IMR-90 (cell line): ENCODE results near the gene LACC1.

Source experiments
- BHLHE40 ChIP-seq: fragments of 150-350 bp; IDR thresholded peaks from 2 replicates; pipeline ENCODE4 v1.6.1; 2016; ENCODE audit warnings: mild to moderate bottlenecking, low read depth, low read length
- CEBPB ChIP-seq: IDR thresholded peaks from 2 replicates; pipeline ENCODE4 v1.6.1; 2012; ENCODE audit warnings: low read depth, low read length, improper control_type of control experiment
- CTCF ChIP-seq: conservative IDR thresholded peaks from 2 replicates; pipeline ENCODE4 v1.5.1; 2012; ENCODE audit warnings: mild to moderate bottlenecking, low read depth, low read length, improper control_type of control experiment
- FOS ChIP-seq: fragments of 150-350 bp; IDR thresholded peaks from 2 replicates; pipeline ENCODE4 v1.6.1; 2016; ENCODE audit warnings: low read depth, low read length
- MAFK ChIP-seq: IDR thresholded peaks from 2 replicates; pipeline ENCODE4 v1.6.1; 2012; ENCODE audit warnings: low read depth, low read length, improper control_type of control experiment
- MAZ ChIP-seq: IDR thresholded peaks from 2 replicates; pipeline ENCODE4 v1.6.1; 2012; ENCODE audit warnings: low read depth, mild to moderate bottlenecking, low read length, improper control_type of control experiment, moderate library complexity, borderline replicate concordance
- NFE2L2 ChIP-seq: fragments of 150-350 bp; IDR thresholded peaks from 2 replicates; pipeline ENCODE4 v1.6.1; 2016; ENCODE audit warnings: low read depth, mild to moderate bottlenecking, low read length
- POLR2A ChIP-seq: IDR thresholded peaks from 2 replicates; pipeline ENCODE4 v1.6.1; 2012; ENCODE audit warnings: mild to moderate bottlenecking, low read depth, low read length
- RAD21 ChIP-seq: IDR thresholded peaks from 2 replicates; pipeline ENCODE4 v1.6.1; 2012; ENCODE audit warnings: low read length, improper control_type of control experiment
- RCOR1 ChIP-seq: IDR thresholded peaks from 2 replicates; pipeline ENCODE4 v1.6.1; 2012; ENCODE audit warnings: mild to moderate bottlenecking, low read length, improper control_type of control experiment; ENCODE audit not compliant: insufficient replicate concordance
- RFX5 ChIP-seq: IDR thresholded peaks from 2 replicates; pipeline ENCODE4 v1.8.0; 2012; ENCODE audit warnings: low read depth, mild to moderate bottlenecking, low read length, moderate library complexity
- SMC3 ChIP-seq: fragments of 150-350 bp; IDR thresholded peaks from 2 replicates; pipeline ENCODE4 v1.6.1; 2016; ENCODE audit warnings: low read depth, mild to moderate bottlenecking, antibody characterized with exemption, low read length, moderate library complexity
- USF2 ChIP-seq: fragments of 150-350 bp; IDR thresholded peaks from 2 replicates; pipeline ENCODE4 v1.6.1; 2017; ENCODE audit warnings: mild to moderate bottlenecking, antibody characterized with exemption, low read length, low read depth

DNA sequence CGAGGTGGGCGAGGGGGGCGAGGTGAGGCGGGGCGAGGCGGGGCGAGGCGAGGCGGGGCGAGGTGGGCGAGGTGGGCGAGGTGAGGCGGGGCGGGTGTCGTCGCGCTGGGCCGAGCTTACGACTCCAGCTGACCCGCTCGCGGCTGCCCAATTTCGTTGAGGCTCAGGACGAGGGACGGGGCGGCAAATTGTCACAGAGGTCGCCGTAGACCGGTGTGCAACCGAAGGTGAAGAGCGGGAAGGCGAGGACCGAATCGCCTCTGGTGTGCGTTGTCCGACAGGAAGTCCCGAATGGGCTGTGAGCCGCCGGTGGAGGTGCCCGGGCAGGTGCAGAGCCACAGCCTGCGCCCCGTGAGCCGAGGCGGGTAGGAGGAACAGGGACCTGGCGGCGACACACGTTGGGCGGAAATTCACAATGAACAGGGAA lies at the start of gene LACC1:
- TF ChIP-seq CTCF (no peak), BHLHE40 (no peak), RFX5 (no peak), POLR2A (no peak), SMC3 (no peak), FOS (no peak), USF2 (no peak), CEBPB (no peak), RAD21 (no peak), MAZ (no peak), MAFK (no peak), RCOR1 (no peak), NFE2L2 (no peak)
